Prostate gland (tissue), 2 donors: Measurements from ENCODE around the gene DAPK1.

Experiments
- CTCF ChIP-seq, 4 experiments: fragments of 200-600 bp in 2 of 4; fragments of 450-650 bp in 2 of 4; sonication (generic) in 2 of 4; IDR thresholded peaks; 1 replicate in 3 of 4; 2 replicates in 1 of 4; pipeline ENCODE4 v1.5.1; 2016 to 2019; ENCODE audit warnings: antibody characterized with exemption in 4 of 4, mild to moderate bottlenecking in 2 of 4, moderate library complexity in 2 of 4
- POLR2A ChIP-seq: fragments of 450-650 bp; IDR thresholded peaks from one replicate; pipeline ENCODE4 v1.6.1; 2016; ENCODE audit warnings: antibody characterized with exemption, mild to moderate bottlenecking
- POLR2AphosphoS5 ChIP-seq: sonication (generic); formaldehyde crosslinking; IDR thresholded peaks from one replicate; pipeline ENCODE4 v1.6.1; 2017; ENCODE audit warnings: antibody characterized with exemption

- no peak for TF ChIP-seq POLR2A
- TF ChIP-seq CTCF (IDR thresholded peaks at IDR 0.05) = no peak
- no peak for TF ChIP-seq POLR2AphosphoS5
These were observed 235.8 kb downstream of the DAPK1 start for GRCh38 chr9:87733273-87734052.
